Body of pancreas (tissue), 4 donors: Measurements from ENCODE around the gene CDK1.

ENCODE experiments used
- CTCF ChIP-seq, 7 experiments: fragments of 450-650 bp in 4 of 7; fragments of 200-600 bp in 3 of 7; sonication (generic) in 3 of 7; IDR thresholded peaks; one replicate each; pipeline ENCODE4 v1.5.1; 2016 to 2019; ENCODE audit warnings: antibody characterized with exemption in 7 of 7
- POLR2A ChIP-seq, 3 donors: fragments of 450-650 bp; IDR thresholded peaks; one replicate each; pipeline ENCODE4 v1.6.1; 2016; ENCODE audit warnings: antibody characterized with exemption in 3 of 3, mild to moderate bottlenecking in 2 of 3

GRCh38 chr10:60834401-60834800 lies 56.1 kb downstream of the CDK1 start:
- TF ChIP-seq CTCF (IDR thresholded peaks at IDR 0.05): no peak
- no peak for TF ChIP-seq POLR2A (IDR thresholded peaks at IDR 0.05)
